Fibroblast of pulmonary artery (primary cell): Measurements from ENCODE around the gene DOK6.

Source experiments
- DNase-seq: peaks from one replicate; pipeline ENCODE4 v3.0.0-alpha.2; 2010; ENCODE audit warnings: low read depth
- H3K4me3 ChIP-seq: replicated peaks from 2 replicates; pipeline ENCODE4 v1.5.1; 2011; ENCODE audit warnings: low read depth, mild to moderate bottlenecking, control low read depth, low read length, moderate library complexity
- CTCF ChIP-seq: IDR thresholded peaks from 2 replicates; pipeline ENCODE4 v1.5.1; 2011; ENCODE audit warnings: mild to moderate bottlenecking, control low read depth, low read length, inconsistent platforms; ENCODE audit errors: missing control alignments

Gene DOK6

DNA sequence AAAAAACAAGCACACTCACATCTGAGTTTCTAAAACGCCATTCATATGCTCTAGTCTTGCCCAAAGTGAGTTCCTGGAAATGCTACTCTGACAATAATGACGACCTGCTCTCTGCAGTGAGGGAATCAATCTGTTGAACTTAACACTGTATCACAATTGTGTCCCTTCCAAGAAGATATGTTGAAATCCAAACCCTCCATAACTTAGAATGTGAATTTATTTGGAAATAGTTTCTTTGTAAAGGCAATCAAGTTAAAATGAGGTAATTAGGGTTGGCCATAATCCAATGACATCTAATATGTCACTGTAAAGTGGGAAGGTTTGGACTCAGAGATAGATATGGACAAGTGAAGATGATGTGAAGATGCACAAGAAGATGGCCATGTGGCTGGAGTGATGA lies 282.5 kb downstream of the DOK6 start:
- TF ChIP-seq CTCF = no peak
- DNase-seq = no peak
- H3K4me3 ChIP-seq = no peak overlapping the region

- no peak for DNase-seq
- H3K4me3 ChIP-seq = no peak overlapping the region
- no peak for TF ChIP-seq CTCF
Measured at GRCh38 chr18:69684789-69685188, 284.1 kb downstream of the DOK6 start.

DNA sequence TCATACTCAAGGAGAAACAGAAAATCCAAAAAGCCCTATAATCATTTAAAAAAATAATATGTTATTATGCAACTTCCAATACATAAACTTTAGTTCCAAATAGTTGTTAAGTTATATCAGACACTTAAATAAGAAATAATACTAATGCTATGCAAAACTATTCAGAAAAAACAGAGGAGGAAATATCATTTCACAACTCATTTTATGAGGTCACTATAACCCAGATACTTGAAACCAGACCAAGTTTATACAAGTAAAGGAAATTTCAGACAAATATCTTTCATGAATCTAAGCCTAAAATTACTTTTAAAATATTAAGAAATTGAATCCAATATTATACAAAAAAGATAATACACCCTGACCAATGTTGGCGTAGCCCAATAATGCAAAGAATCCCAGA lies 286.2 kb downstream of the DOK6 start:
- no peak for TF ChIP-seq CTCF
- no peak overlapping the region for H3K4me3 ChIP-seq
- peak; percentile 53 for DNase-seq

GRCh38 chr18:69689121-69689759 lies 288.6 kb downstream of the DOK6 start:
- DNase-seq = peak; percentile 55
- H3K4me3 ChIP-seq = no peak overlapping the region
- TF ChIP-seq CTCF = no peak

DNA sequence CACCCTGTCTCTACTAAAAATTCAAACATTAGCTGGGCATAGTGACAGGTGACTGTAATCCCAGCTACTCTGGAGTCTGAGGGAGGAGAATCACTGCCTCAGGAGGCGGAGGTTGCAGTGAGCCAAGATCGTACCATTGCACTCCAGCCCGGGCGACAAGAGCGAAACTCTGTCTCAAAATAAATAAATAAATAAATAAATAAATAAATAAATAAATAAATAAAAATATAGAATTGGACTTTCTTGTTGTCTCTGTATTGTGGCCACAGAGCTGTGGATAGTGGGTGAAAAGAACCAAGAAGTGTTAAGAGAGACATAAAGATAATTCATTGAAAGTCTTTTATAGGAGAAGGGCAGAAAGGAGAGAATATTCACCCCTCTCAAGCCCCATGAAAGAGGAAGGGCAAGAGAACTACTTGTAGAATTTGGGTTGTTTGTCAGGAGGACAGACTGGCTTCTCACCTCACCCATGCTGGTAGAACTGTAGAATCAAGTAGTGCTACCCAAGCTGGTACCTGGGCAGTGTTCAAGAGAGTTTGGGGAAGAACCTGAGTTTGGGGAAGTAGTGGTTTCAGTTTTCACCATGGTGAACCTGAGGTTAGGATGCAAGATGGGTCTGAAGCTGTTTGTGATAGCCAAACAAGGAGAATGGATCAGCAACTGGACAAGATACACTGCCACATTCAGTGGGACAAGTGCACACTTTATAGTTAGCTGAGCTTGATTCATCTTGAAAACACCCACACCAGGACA lies 290.5 kb downstream of the DOK6 start:
- H3K4me3 ChIP-seq = no peak overlapping the region
- TF ChIP-seq CTCF = no peak
- DNase-seq = no peak

- no peak overlapping the region for H3K4me3 ChIP-seq
- TF ChIP-seq CTCF = no peak
- no peak for DNase-seq
Measured at GRCh38 chr18:69697069-69697468, 296.4 kb downstream of the DOK6 start.

- DNase-seq = no peak
- no peak for TF ChIP-seq CTCF
- H3K4me3 ChIP-seq = no peak overlapping the region
Measured at GRCh38 chr18:69697689-69698088, 297.0 kb downstream of the DOK6 start.
